Left lung (tissue), 10 donors: Measurements from ENCODE around the gene DNTTIP2. TPM values are rescaled to one million over a fixed set of nuclear protein-coding genes. Genes with fewer than 3 reads are reported as not detected.
A peak's percentile ranks its signal among the peaks of the same experiment; 100 is the strongest.

Experiments
- ATAC-seq: fragments of 200-7000 bp; cut with Tn5 transposase; one replicate; pipeline ENCODE4 v1.9.1; 2020; ENCODE audit warnings: moderate library complexity
- DNase-seq, 4 donors: peaks; one replicate each; pipeline ENCODE4 v3.0.0-alpha.2; 2013 to 2020
- H3K27ac ChIP-seq, 2 donors: fragments of 200-600 bp; sonication (generic) in 1 of 2; one replicate each; pipeline versions ENCODE4 v1.5.0 to v1.8.0; 2020 to 2021
- H3K27me3 ChIP-seq, 2 donors: fragments of 200-600 bp; sonication (generic) in 1 of 2; one replicate each; pipeline versions ENCODE4 v1.5.0 to v1.8.0; 2020 to 2021
- H3K36me3 ChIP-seq, 2 donors: fragments of 200-600 bp; sonication (generic) in 1 of 2; one replicate each; pipeline versions ENCODE4 v1.5.0 to v1.8.0; 2020 to 2021
- H3K4me1 ChIP-seq, 2 donors: fragments of 200-600 bp; one replicate each; pipeline ENCODE4 v1.8.0; 2021
- H3K4me3 ChIP-seq, 2 donors: fragments of 200-600 bp; sonication (generic) in 1 of 2; one replicate each; pipeline versions ENCODE4 v1.5.0 to v1.8.0; 2020 to 2021; ENCODE audit warnings: mild to moderate bottlenecking in 1 of 2
- H3K9me3 ChIP-seq, 2 donors: fragments of 200-600 bp; sonication (generic) in 1 of 2; one replicate each; pipeline versions ENCODE4 v1.5.0 to v1.8.0; 2020 to 2021
- CTCF ChIP-seq, 2 donors: fragments of 200-600 bp; sonication (generic) in 1 of 2; IDR thresholded peaks; one replicate each; pipeline versions ENCODE4 v1.5.0 to v1.8.0; 2021; ENCODE audit warnings: antibody characterized with exemption in 2 of 2
- intact Hi-C, 2 donors: fragments of 100-400 bp; cut with DNase I; formaldehyde crosslinking; loops; one replicate each; pipeline versions ENCODE4 v1.11.2 to v1.14.2; 2022
- polyA plus RNA-seq, 6 donors: library from polyadenylated mRNA; unstranded; fragments of 120-200 nt; gene quantifications; one replicate each; pipeline ENCODE4 v1.2.1, GENCODE V29; 2013; ENCODE audit not compliant: insufficient read length in 6 of 6
- total RNA-seq, 2 donors: library from RNA; stranded (reverse); fragmentation: NEBNext Ultra II Directional; extraction: Animal tissue kit (Norgen Biotek cat#: 25700); gene quantifications; one replicate each; pipeline ENCODE4 v1.2.1, GENCODE V29; 2021
- donor health status: DM: no; HTN: yes; CAD: no.
- donor health status: DM: no; HTN: no; CAD: no.

Gene DNTTIP2
- total and polyA plus RNA-seq, 8 donors, result 35.0 to 65.1 (median 59.3) TPM

GRCh38 chr1:93888900-93889299 is 9.9 kb upstream of the DNTTIP2 start:
- Histone ChIP-seq H3K27ac (no peak overlapping the region), H3K9me3 (no peaks in the 10 kb centered on the region), H3K4me1 (no peaks in the 10 kb centered on the region), H3K4me3 (no peak overlapping the region), H3K36me3 (peaks cover 0 to 55% of the 10 kb centered on the region in 2 donors), H3K27me3 (no peaks in the 10 kb centered on the region)
- intact Hi-C loops, result no loop called here
- TF ChIP-seq CTCF (IDR thresholded peaks at IDR 0.05), result no peak
- ATAC-seq (no peak), DNase-seq (no peak)

- TF ChIP-seq CTCF (IDR thresholded peaks at IDR 0.05), result no peak
- H3K4me1 ChIP-seq, result peaks cover 10 to 17% of the 10 kb centered on the region in 2 donors
- ATAC-seq (no peak), DNase-seq (no peak)
- no peak overlapping the region for H3K27ac ChIP-seq
- H3K9me3 ChIP-seq, result no peaks in the 10 kb centered on the region
- no peaks in the 10 kb centered on the region for H3K27me3 ChIP-seq
- H3K4me3 ChIP-seq, result no peak overlapping the region
- peaks cover 0 to 21% of the 10 kb centered on the region in 2 donors for H3K36me3 ChIP-seq
- intact Hi-C loops, result no loop called here
Observed at GRCh38 chr1:93882269-93882668, 3.3 kb upstream of the DNTTIP2 start.

- TF ChIP-seq CTCF (IDR thresholded peaks at IDR 0.05), result no peak
- H3K27me3 ChIP-seq, result no peaks in the 10 kb centered on the region
- DNase-seq, result no peak
- ATAC-seq, result no peak
- no peak overlapping the region for H3K4me3 ChIP-seq
- peaks cover 13 to 31% of the 10 kb centered on the region in 2 donors for H3K4me1 ChIP-seq
- no peaks in the 10 kb centered on the region for H3K9me3 ChIP-seq
- H3K36me3 ChIP-seq, result peaks cover 0 to 31% of the 10 kb centered on the region in 2 donors
- no peak overlapping the region for H3K27ac ChIP-seq
- intact Hi-C loops, result no loop called here
Observed at GRCh38 chr1:93880731-93881130, 1.7 kb upstream of the DNTTIP2 start.

GRCh38 chr1:93878501-93878888 is 511 bp downstream of the DNTTIP2 start:
- ATAC-seq, result peak; percentile 75
- intact Hi-C loops, result no loop called here
- H3K36me3 ChIP-seq, result peaks cover 0 to 52% of the 10 kb centered on the region in 2 donors
- peaks cover 13 to 31% of the 10 kb centered on the region in 2 donors for H3K4me1 ChIP-seq
- no peaks in the 10 kb centered on the region for H3K9me3 ChIP-seq
- peak in 3 of 4 donors; percentile 13 to 89 (median 69) for DNase-seq
- no peaks in the 10 kb centered on the region for H3K27me3 ChIP-seq
- no peak for TF ChIP-seq CTCF (IDR thresholded peaks at IDR 0.05)
- H3K4me3 ChIP-seq, result peak overlapping the region; percentile 66 to 94
- peak overlapping the region; percentile 93 to 94 for H3K27ac ChIP-seq

GRCh38 chr1:93877529-93877928 is 1.5 kb downstream of the DNTTIP2 start:
- Histone ChIP-seq H3K4me3 (peak overlapping the region in 1 of 2 donors; percentile 66), H3K27me3 (no peaks in the 10 kb centered on the region), H3K9me3 (no peaks in the 10 kb centered on the region), H3K27ac (peak overlapping the region in 1 of 2 donors; percentile 93), H3K36me3 (peaks cover 0 to 52% of the 10 kb centered on the region in 2 donors), H3K4me1 (peaks cover 13 to 31% of the 10 kb centered on the region in 2 donors)
- intact Hi-C loops, result no loop called here
- DNase-seq (no peak), ATAC-seq (no peak)
- no peak for TF ChIP-seq CTCF (IDR thresholded peaks at IDR 0.05)
